MM.1S (cell line): ENCODE measurements around the gene MAP9.

Source experiments
- CTCF ChIP-seq: fragments of 300-600 bp; sonication (generic); IDR thresholded peaks from 2 replicates; pipeline ENCODE4 v1.5.1; 2016; ENCODE audit warnings: antibody characterized with exemption, low read length, mixed read lengths
- EZH2 ChIP-seq: fragments of 300-600 bp; sonication (generic); optimal IDR thresholded peaks from 2 replicates; pipeline ENCODE3; 2017; ENCODE audit warnings: low read depth, mild to moderate bottlenecking, antibody characterized with exemption, low read length, mixed read lengths
- EZH2phosphoT487 ChIP-seq: fragments of 300-600 bp; sonication (generic); IDR thresholded peaks from 2 replicates; pipeline ENCODE4 v1.6.1; 2018; ENCODE audit warnings: antibody characterized with exemption, low read length

GRCh38 chr4:155321006-155321405 lies 55.8 kb downstream of the MAP9 start:
- TF ChIP-seq EZH2phosphoT487 (no peak), CTCF (no peak), EZH2 (no peak)
